Nephron progenitor cell (in vitro differentiated cells): ENCODE results near the gene C6orf89.
A peak's percentile ranks its signal among the peaks of the same experiment; 100 is the strongest.

Experiments
- DNase-seq: peaks from one replicate; pipeline ENCODE4 v3.0.0; 2021
- H3K27ac Mint-ChIP-seq: 2 replicates; pipeline ENCODE4 v1.8.0; 2021; ENCODE audit warnings: mild to moderate bottlenecking, moderate library complexity, mixed read lengths
- H3K27me3 Mint-ChIP-seq: 2 replicates; pipeline ENCODE4 v1.8.0; 2021; ENCODE audit warnings: mild to moderate bottlenecking, low read depth, mixed read lengths; ENCODE audit not compliant: poor library complexity
- H3K36me3 Mint-ChIP-seq: 2 replicates; pipeline ENCODE4 v1.8.0; 2021; ENCODE audit warnings: low read depth, mixed read lengths
- H3K4me1 Mint-ChIP-seq: 2 replicates; pipeline ENCODE4 v1.8.0; 2021; ENCODE audit warnings: mixed read lengths
- H3K4me3 Mint-ChIP-seq: 2 replicates; pipeline ENCODE4 v1.8.0; 2021; ENCODE audit warnings: mild to moderate bottlenecking, moderate library complexity, mixed read lengths
- H3K9me3 Mint-ChIP-seq: 2 replicates; pipeline ENCODE4 v1.8.0; 2021; ENCODE audit warnings: mild to moderate bottlenecking, moderate library complexity, mixed read lengths
- CTCF ChIP-seq: fragments of 200-600 bp; sonication (generic); IDR thresholded peaks from 2 replicates; pipeline ENCODE4 v1.5.0; 2021; ENCODE audit warnings: antibody characterized with exemption

C6orf89 gene

GRCh38 chr6:36976007-36976264 is 90.2 kb downstream of the C6orf89 start:
- no peak for DNase-seq
- Mint-ChIP-seq H3K4me1 (peaks cover 43% of the 10 kb centered on the region), H3K36me3 (peaks cover 45% of the 10 kb centered on the region), H3K27ac (no peak overlapping the region), H3K9me3 (no peaks in the 10 kb centered on the region), H3K4me3 (no peak overlapping the region), H3K27me3 (no peaks in the 10 kb centered on the region)
- no peak for TF ChIP-seq CTCF

- Mint-ChIP-seq H3K27me3 (no peaks in the 10 kb centered on the region), H3K4me1 (peaks cover 43% of the 10 kb centered on the region), H3K9me3 (no peaks in the 10 kb centered on the region), H3K36me3 (peaks cover 45% of the 10 kb centered on the region), H3K27ac (no peak overlapping the region), H3K4me3 (no peak overlapping the region)
- DNase-seq = no peak
- TF ChIP-seq CTCF = no peak
These were observed 90.8 kb downstream of the C6orf89 start for GRCh38 chr6:36976509-36976908.

GRCh38 chr6:36976931-36977330 is 91.2 kb downstream of the C6orf89 start:
- Mint-ChIP-seq H3K4me3 (no peak overlapping the region), H3K27ac (no peak overlapping the region), H3K4me1 (peaks cover 43% of the 10 kb centered on the region), H3K27me3 (no peaks in the 10 kb centered on the region), H3K9me3 (no peaks in the 10 kb centered on the region), H3K36me3 (peaks cover 41% of the 10 kb centered on the region)
- TF ChIP-seq CTCF = no peak
- no peak for DNase-seq

GRCh38 chr6:36977470-36977941 is 91.8 kb downstream of the C6orf89 start:
- TF ChIP-seq CTCF = peak; percentile 41
- Mint-ChIP-seq H3K27me3 (no peaks in the 10 kb centered on the region), H3K4me3 (no peak overlapping the region), H3K27ac (no peak overlapping the region), H3K36me3 (peaks cover 38% of the 10 kb centered on the region), H3K9me3 (no peaks in the 10 kb centered on the region), H3K4me1 (peaks cover 41% of the 10 kb centered on the region)
- DNase-seq = peak; percentile 41
